Mesendoderm (in vitro differentiated cells): ENCODE data around the gene ZDHHC11B.
"Not testable (repeated sequence)": the region's sequence is repeated elsewhere in the genome, so short reads cannot be mapped to it uniquely, and the experiment has no call there.

ENCODE experiments used
- DNase-seq: peaks from one replicate; pipeline ENCODE4 v3.0.0; 2013
- H2AK5ac ChIP-seq: 2 replicates; pipeline ENCODE4 v1.6.1; 2013; ENCODE audit warnings: low read length, inconsistent platforms
- H2BK120ac ChIP-seq: 2 replicates; pipeline ENCODE4 v1.6.1; 2013; ENCODE audit warnings: low read depth, mild to moderate bottlenecking, low read length, moderate library complexity, mixed read lengths
- H2BK15ac ChIP-seq: replicated peaks from 2 replicates; pipeline ENCODE4 v1.6.1; 2013; ENCODE audit warnings: low read depth, mild to moderate bottlenecking, moderate library complexity
- H2BK5ac ChIP-seq: 2 replicates; pipeline ENCODE4 v1.6.1; 2013; ENCODE audit warnings: low read length, inconsistent platforms
- H3K18ac ChIP-seq: 2 replicates; pipeline ENCODE4 v1.6.1; 2013; ENCODE audit warnings: mild to moderate bottlenecking, low read length, mixed read lengths
- H3K23ac ChIP-seq: one replicate; pipeline ENCODE4 v1.6.1; 2013; ENCODE audit warnings: low read length
- H3K27ac ChIP-seq: 2 replicates; pipeline ENCODE4 v1.5.1; 2013; ENCODE audit warnings: low read depth, mild to moderate bottlenecking, inconsistent platforms, low read length, moderate library complexity
- H3K27me3 ChIP-seq: 2 replicates; pipeline ENCODE4 v1.6.1; 2013; ENCODE audit warnings: low read length, control low read depth, mild to moderate bottlenecking, inconsistent platforms; ENCODE audit not compliant: insufficient read depth, poor library complexity
- H3K36me3 ChIP-seq: 2 replicates; pipeline ENCODE4 v1.6.1; 2013; ENCODE audit warnings: low read length, inconsistent platforms; ENCODE audit not compliant: control insufficient read depth, insufficient read depth
- H3K4ac ChIP-seq: one replicate; pipeline ENCODE4 v1.6.1; 2013; ENCODE audit warnings: low read depth, mild to moderate bottlenecking, low read length, moderate library complexity
- H3K4me1 ChIP-seq: 2 replicates; pipeline ENCODE4 v1.6.1; 2013; ENCODE audit warnings: low read depth, low read length, inconsistent platforms; ENCODE audit not compliant: control insufficient read depth
- H3K4me2 ChIP-seq: 2 replicates; pipeline ENCODE4 v1.6.1; 2013; ENCODE audit warnings: low read length
- H3K4me3 ChIP-seq: 2 replicates; pipeline ENCODE4 v1.5.1; 2013; ENCODE audit warnings: mild to moderate bottlenecking, low read length
- H3K56ac ChIP-seq: one replicate; pipeline ENCODE4 v1.6.1; 2013; ENCODE audit warnings: low read length
- H3K79me1 ChIP-seq: 2 replicates; pipeline ENCODE4 v1.6.1; 2013; ENCODE audit warnings: low read length, inconsistent platforms
- H3K79me2 ChIP-seq: 2 replicates; pipeline ENCODE4 v1.6.1; 2013; ENCODE audit warnings: mild to moderate bottlenecking, low read length; ENCODE audit not compliant: control insufficient read depth, insufficient read depth
- H3K9ac ChIP-seq: 2 replicates; pipeline ENCODE4 v1.6.1; 2013; ENCODE audit warnings: low read length, inconsistent platforms
- H4K5ac ChIP-seq: one replicate; pipeline ENCODE4 v1.6.1; 2013; ENCODE audit warnings: low read length
- H4K8ac ChIP-seq: one replicate; pipeline ENCODE4 v1.6.1; 2013; ENCODE audit warnings: low read depth, mild to moderate bottlenecking, control low read depth, low read length, moderate library complexity
- WGBS: extraction: QIAGEN DNeasy Blood & Tissue Kit; methylation state at CpG from one replicate; pipeline ENCODE4 v1.1.7; 2013; ENCODE audit warnings: low lambda C conversion rate, missing lambda C conversion rate; ENCODE audit not compliant: insufficient coverage; ENCODE audit errors: extremely low coverage; 5-methylcytosine and 5-hydroxymethylcytosine counted together

Gene ZDHHC11B

DNA sequence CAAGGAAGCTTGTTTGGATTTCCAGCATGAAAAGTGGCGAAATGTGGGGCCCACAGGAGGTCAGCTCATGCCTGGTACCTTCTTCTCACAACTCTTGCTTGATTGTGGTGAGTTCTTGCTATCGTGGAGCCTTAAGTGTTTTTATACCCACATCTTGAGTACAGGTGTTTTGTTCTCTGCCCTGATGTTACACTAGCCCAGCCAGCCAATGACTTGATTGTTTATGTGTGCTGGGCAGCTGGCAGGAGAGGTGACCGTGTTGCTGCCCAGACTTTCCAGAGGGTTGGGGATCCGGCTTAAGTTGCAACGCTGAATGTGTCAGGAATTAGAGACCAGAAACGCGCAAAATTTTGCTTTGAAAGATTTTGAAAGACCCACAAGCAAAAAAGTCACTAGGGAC is 67.4 kb downstream of the ZDHHC11B start:
- no peaks in the 10 kb centered on the region for H3K27me3 ChIP-seq
- no peaks in the 10 kb centered on the region for H3K79me2 ChIP-seq
- WGBS: no CpG with 5 or more reads among the region's 7 CpGs

DNA sequence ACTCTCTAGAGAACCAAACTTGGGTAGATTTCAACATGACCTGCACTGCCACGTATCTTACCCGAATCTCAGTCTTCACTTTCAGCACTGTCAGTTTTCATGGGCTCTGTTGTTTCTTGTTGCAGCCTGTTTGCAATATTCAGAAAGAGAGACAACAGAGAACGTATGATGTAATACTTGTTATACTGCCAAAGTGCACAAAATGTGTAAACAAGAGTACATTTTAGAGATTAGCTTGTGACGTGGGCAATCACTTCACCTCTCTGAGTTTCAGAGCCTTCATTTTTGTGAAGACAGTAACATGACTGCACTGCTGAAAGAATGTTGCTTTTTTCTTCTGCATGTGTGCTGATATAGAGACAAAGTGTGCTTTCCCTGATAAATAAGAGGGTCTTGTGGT is 67.8 kb downstream of the ZDHHC11B start:
- not testable (repeated sequence) for H3K36me3 ChIP-seq, H3K4me2 ChIP-seq, H3K4me1 ChIP-seq, H3K4ac ChIP-seq, H3K27me3 ChIP-seq, H2BK5ac ChIP-seq, H2BK120ac ChIP-seq, H2BK15ac ChIP-seq, H3K4me3 ChIP-seq, H3K23ac ChIP-seq, H4K5ac ChIP-seq, H2AK5ac ChIP-seq, H3K79me1 ChIP-seq, DNase-seq, H3K56ac ChIP-seq, H3K18ac ChIP-seq, H3K9ac ChIP-seq, H3K27ac ChIP-seq, H4K8ac ChIP-seq, H3K79me2 ChIP-seq
- no CpG with 5 or more reads among the region's 4 CpGs for WGBS

More for the DNA sequence above, 67.4 kb downstream of the ZDHHC11B start:
- DNase-seq: no peak
- no peak overlapping the region for H2BK15ac ChIP-seq
- H3K9ac ChIP-seq: no peak overlapping the region
- H2BK5ac ChIP-seq: no peak overlapping the region
- H4K5ac ChIP-seq: no peak overlapping the region
- no peak overlapping the region for H3K4me3 ChIP-seq
- no peak overlapping the region for H3K23ac ChIP-seq
- no peaks in the 10 kb centered on the region for H3K36me3 ChIP-seq
- no peak overlapping the region for H2AK5ac ChIP-seq
- H4K8ac ChIP-seq: no peak overlapping the region
- H3K4ac ChIP-seq: no peak overlapping the region
- no peaks in the 10 kb centered on the region for H3K4me1 ChIP-seq
- no peak overlapping the region for H2BK120ac ChIP-seq
- H3K27ac ChIP-seq: no peak overlapping the region
- H3K4me2 ChIP-seq: no peak overlapping the region
- no peak overlapping the region for H3K56ac ChIP-seq
- no peaks in the 10 kb centered on the region for H3K79me1 ChIP-seq
- no peak overlapping the region for H3K18ac ChIP-seq

DNA sequence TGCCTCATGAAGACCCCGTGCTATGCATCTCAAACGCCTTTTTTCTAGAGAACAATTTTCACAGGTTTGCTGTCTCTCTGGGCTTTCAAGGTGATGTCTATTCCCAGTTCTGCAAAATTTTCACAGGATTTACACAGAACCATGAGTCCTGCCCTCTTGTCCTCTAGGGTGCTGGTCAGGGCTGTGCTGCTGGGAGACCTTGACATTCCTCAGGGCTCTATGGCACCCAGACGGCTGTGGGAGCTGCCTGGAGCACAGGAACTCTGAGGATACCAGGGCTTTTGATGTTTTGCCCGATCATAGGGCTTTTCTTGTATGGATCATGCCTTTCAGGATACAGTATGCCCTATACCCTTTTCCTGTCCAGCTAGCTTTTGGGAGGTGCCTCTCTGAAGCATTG is 68.9 kb downstream of the ZDHHC11B start:
- not testable (repeated sequence) for H3K9ac ChIP-seq, H3K27ac ChIP-seq, H2AK5ac ChIP-seq, H3K4me3 ChIP-seq, H3K36me3 ChIP-seq, H4K8ac ChIP-seq, H3K56ac ChIP-seq, H3K4me1 ChIP-seq, H3K18ac ChIP-seq, H4K5ac ChIP-seq, H3K4me2 ChIP-seq, H3K23ac ChIP-seq, H2BK120ac ChIP-seq, H3K79me1 ChIP-seq, H2BK5ac ChIP-seq, DNase-seq, H3K79me2 ChIP-seq, H3K4ac ChIP-seq, H2BK15ac ChIP-seq, H3K27me3 ChIP-seq
- no CpG with 5 or more reads among the region's 4 CpGs for WGBS

DNA sequence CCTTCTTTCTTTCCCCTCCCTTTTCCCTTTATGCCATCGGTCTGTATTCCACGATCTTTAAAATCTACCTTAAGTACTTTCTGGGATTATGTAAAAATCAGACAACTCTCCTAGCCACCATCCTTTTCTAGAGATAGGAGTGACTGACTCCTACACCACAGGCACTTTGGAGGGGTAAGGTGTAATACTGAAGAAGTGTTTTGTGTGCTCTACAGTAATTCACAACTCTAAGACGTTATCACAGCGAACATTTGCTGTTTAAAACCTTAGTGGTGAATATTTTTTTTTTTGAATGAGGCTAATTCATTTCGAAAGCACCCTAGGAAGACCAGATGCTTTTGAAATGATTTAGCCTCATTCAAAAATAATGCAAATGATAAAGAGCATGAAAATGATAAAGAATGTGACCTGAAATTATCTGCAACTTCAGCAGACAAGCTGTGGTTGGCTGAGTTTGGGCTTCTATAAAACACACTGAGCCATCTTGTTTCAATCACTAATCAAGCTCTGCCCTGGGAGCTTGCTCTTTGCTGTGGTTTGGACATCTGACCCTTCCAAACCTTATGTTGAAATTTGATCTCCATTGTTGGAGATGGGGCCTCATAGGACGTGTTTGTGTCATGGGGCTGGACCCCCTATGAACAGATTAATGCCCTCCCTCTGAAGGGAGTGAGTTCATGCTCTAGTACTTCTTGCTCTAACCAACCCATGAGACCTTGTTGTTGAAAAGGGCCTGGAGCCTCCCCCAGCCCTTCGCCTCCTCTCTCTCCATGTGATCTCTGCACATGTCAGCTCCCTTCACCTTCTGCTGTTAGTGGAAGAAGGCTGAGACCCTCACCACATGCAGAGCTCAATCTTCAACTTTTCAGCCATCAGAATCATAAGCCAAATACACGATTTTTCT is 70.1 kb downstream of the ZDHHC11B start:
- H3K23ac ChIP-seq, H2BK120ac ChIP-seq, H4K5ac ChIP-seq, H3K4me3 ChIP-seq, H2AK5ac ChIP-seq, H4K8ac ChIP-seq, H3K4me2 ChIP-seq, H3K79me1 ChIP-seq, DNase-seq, H3K27ac ChIP-seq, H3K4me1 ChIP-seq, H3K56ac ChIP-seq, H3K79me2 ChIP-seq, H3K27me3 ChIP-seq, H3K36me3 ChIP-seq, H3K18ac ChIP-seq, H3K4ac ChIP-seq, H2BK15ac ChIP-seq, H3K9ac ChIP-seq, H2BK5ac ChIP-seq: not testable (repeated sequence)
- no CpG with 5 or more reads among the region's 8 CpGs for WGBS

DNA sequence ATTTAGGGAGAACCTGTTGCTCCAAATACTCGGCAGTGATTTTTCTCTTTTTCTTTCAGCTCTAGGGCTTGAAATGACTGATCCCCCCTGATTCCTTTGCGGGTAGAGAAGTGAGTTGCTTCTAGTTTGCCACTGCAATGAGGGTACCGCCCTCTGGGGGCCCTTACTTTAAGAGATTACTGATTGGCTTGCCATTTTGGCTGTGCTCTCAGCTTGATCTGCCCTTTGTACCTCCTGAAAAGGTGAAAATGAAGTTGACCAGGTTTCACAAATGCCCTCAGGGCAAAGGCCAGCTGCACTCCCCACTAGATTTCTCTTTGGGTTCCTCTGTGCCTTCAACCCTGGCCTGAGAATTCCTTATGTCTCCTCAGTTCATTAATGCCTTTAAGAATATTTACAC is 70.8 kb downstream of the ZDHHC11B start:
- H3K18ac ChIP-seq, H3K27ac ChIP-seq, H3K36me3 ChIP-seq, H3K9ac ChIP-seq, H4K5ac ChIP-seq, H2BK120ac ChIP-seq, H3K56ac ChIP-seq, DNase-seq, H4K8ac ChIP-seq, H3K23ac ChIP-seq, H3K4me3 ChIP-seq, H3K4me1 ChIP-seq, H3K4me2 ChIP-seq, H3K79me1 ChIP-seq, H2AK5ac ChIP-seq, H3K27me3 ChIP-seq, H3K79me2 ChIP-seq, H2BK15ac ChIP-seq, H2BK5ac ChIP-seq, H3K4ac ChIP-seq: not testable (repeated sequence)
- WGBS: no CpG with 5 or more reads among the region's 3 CpGs
